GM12872 (cell line): ENCODE results near the gene NECAB2.

Experiments
- CTCF ChIP-seq: IDR thresholded peaks from 3 replicates; pipeline ENCODE4 v1.5.1; 2011; ENCODE audit warnings: low read depth, mild to moderate bottlenecking, low read length, moderate library complexity; ENCODE audit not compliant: insufficient read depth

The NECAB2 gene

GRCh38 chr16:83973581-83974385 lies 5.7 kb downstream of the NECAB2 start:
- TF ChIP-seq CTCF = no peak

- TF ChIP-seq CTCF = no peak
Measured at GRCh38 chr16:83974475-83974874, 6.4 kb downstream of the NECAB2 start.

- no peak for TF ChIP-seq CTCF
Measured at GRCh38 chr16:83975590-83976260, 7.7 kb downstream of the NECAB2 start.

- TF ChIP-seq CTCF = no peak
Measured at GRCh38 chr16:83977056-83977815, 9.2 kb downstream of the NECAB2 start.

GRCh38 chr16:83978401-83978904 lies 10.4 kb downstream of the NECAB2 start:
- TF ChIP-seq CTCF = no peak

GRCh38 chr16:83979441-83979840 lies 11.4 kb downstream of the NECAB2 start:
- no peak for TF ChIP-seq CTCF

- no peak for TF ChIP-seq CTCF
Measured at GRCh38 chr16:83980794-83981193, 12.8 kb downstream of the NECAB2 start.
